HepG2 (cell line): ENCODE data around the gene PCIF1. TPM values are rescaled to one million over a fixed set of nuclear protein-coding genes. Genes with fewer than 3 reads are reported as not detected.
A peak's percentile ranks its signal among the peaks of the same experiment; 100 is the strongest.

Experiments
- ATF1 ChIP-seq: IDR thresholded peaks from 2 replicates; pipeline ENCODE4 v1.6.1; 2016; ENCODE audit warnings: mild to moderate bottlenecking, control low read depth
- BORCS8-MEF2B ChIP-seq: sonication (generic); formaldehyde crosslinking; IDR thresholded peaks from 2 replicates; pipeline ENCODE4 v1.8.0; 2022; ENCODE audit warnings: mild to moderate bottlenecking, missing genetic modification reagents
- HNF1A ChIP-seq, 2 experiments: sonication (generic) in 1 of 2; formaldehyde crosslinking in 1 of 2; IDR thresholded peaks; 2 replicates each; pipeline versions ENCODE4 v1.4.0 to v1.6.1; 2016 to 2020; ENCODE audit warnings: borderline replicate concordance in 1 of 2, low read depth in 1 of 2, mild to moderate bottlenecking in 1 of 2, missing genetic modification reagents in 1 of 2
- MAF1 ChIP-seq: sonication (generic); formaldehyde crosslinking; IDR thresholded peaks from 2 replicates; pipeline ENCODE4 v1.5.0; 2020; ENCODE audit warnings: missing genetic modification reagents, borderline replicate concordance
- ONECUT2 ChIP-seq: sonication (generic); formaldehyde crosslinking; IDR thresholded peaks from 2 replicates; pipeline ENCODE4 v1.4.0; 2020; ENCODE audit warnings: missing genetic modification reagents
- PRDM4 ChIP-seq: sonication (generic); formaldehyde crosslinking; IDR thresholded peaks from 2 replicates; pipeline ENCODE4 v1.9.0; 2021; ENCODE audit warnings: missing genetic modification reagents, borderline replicate concordance
- ZBTB40 ChIP-seq, 2 experiments: fragments of 450-650 bp in 1 of 2; sonication (generic) in 1 of 2; formaldehyde crosslinking in 1 of 2; IDR thresholded peaks; 2 replicates each; pipeline versions ENCODE4 v1.6.1 to v1.8.0; 2016 to 2022; ENCODE audit warnings: antibody characterized with exemption in 1 of 2, mild to moderate bottlenecking in 1 of 2, missing genetic modification reagents in 1 of 2
- ZSCAN22 ChIP-seq: sonication (generic); formaldehyde crosslinking; IDR thresholded peaks from 2 replicates; pipeline ENCODE4 v1.4.0; 2020; ENCODE audit warnings: mild to moderate bottlenecking, missing genetic modification reagents
- polyA plus RNA-seq, 8 experiments: library from polyadenylated mRNA; depleted of rRNA in 3 of 8; stranded (reverse) in 7 of 8; unstranded in 1 of 8; fragments of >200 nt; fragmentation: Illumina TruSeq in 4 of 8; extraction: Trizol in 4 of 8; gene quantifications; 2 replicates each; pipeline versions ENCODE4 v1.2.1 to v1.2.3, GENCODE V29; 2011 to 2016; ENCODE audit warnings: low read depth in 4 of 8, missing spikeins in 1 of 8, mixed read lengths in 1 of 8; ENCODE audit not compliant: insufficient read depth in 1 of 8
- total RNA-seq, 5 experiments: library from RNA; depleted of rRNA; stranded (reverse); fragments of >200 nt; fragmentation: Illumina TruSeq; extraction: Trizol; gene quantifications; 2 replicates each; pipeline ENCODE4 v1.2.3, GENCODE V29; 2016; ENCODE audit warnings: low read depth in 1 of 5

The PCIF1 gene
- total and polyA plus RNA-seq, 2 of the 13 experiments (the other 11 are each of a cell fraction or from before 2014, with no cell fraction given) = 20.9 to 24.4 TPM

GRCh38 chr20:45911486-45912343 lies 22.8 kb upstream of the PCIF1 start, which contains the start of gene PLTP (continued):
- TF ChIP-seq PRDM4 (CRISPR knock-in tag) (no peak), ZBTB40 (IDR thresholded peaks at IDR 0.05) (no peak), ZBTB40 (CRISPR knock-in tag; IDR thresholded peaks at IDR 0.05) (no peak), HNF1A (IDR thresholded peaks at IDR 0.05; ENCODE audit: low read depth) (no peak), HNF1A (CRISPR knock-in tag; IDR thresholded peaks at IDR 0.05; ENCODE audit: borderline replicate concordance) (peak; percentile 70), ATF1 (CRISPR knock-in tag) (no peak), BORCS8-MEF2B (CRISPR knock-in tag) (peak; percentile 54; the same call in 1 of the 2 replicates), ZSCAN22 (no peak), MAF1 (CRISPR knock-in tag) (no peak), ONECUT2 (CRISPR knock-in tag) (no peak; the same call in 1 of the 2 replicates)
